Suprapubic skin (tissue), 4 donors: Measurements from ENCODE around the gene APEX1. TPM values are rescaled to one million over a fixed set of nuclear protein-coding genes. Genes with fewer than 3 reads are reported as not detected.

Experiments
- DNase-seq, 2 donors: peaks; one replicate each; pipeline ENCODE4 v3.0.0-alpha.2; 2019; ENCODE audit warnings: low spot score in 2 of 2
- H3K27ac ChIP-seq: fragments of 200-600 bp; sonication (generic); one replicate; pipeline ENCODE4 v1.5.1; 2019
- H3K27me3 ChIP-seq: fragments of 200-600 bp; sonication (generic); one replicate; pipeline ENCODE4 v1.5.1; 2019
- H3K36me3 ChIP-seq: fragments of 200-600 bp; sonication (generic); one replicate; pipeline ENCODE4 v1.5.1; 2019
- H3K4me1 ChIP-seq: fragments of 200-600 bp; sonication (generic); one replicate; pipeline ENCODE4 v1.5.1; 2019
- H3K4me3 ChIP-seq: fragments of 200-600 bp; sonication (generic); one replicate; pipeline ENCODE4 v1.5.1; 2019; ENCODE audit warnings: mild to moderate bottlenecking
- H3K9me3 ChIP-seq: fragments of 200-600 bp; sonication (generic); one replicate; pipeline ENCODE4 v1.5.1; 2019
- CTCF ChIP-seq, 2 donors: fragments of 200-600 bp in 1 of 2; fragments of 450-650 bp in 1 of 2; sonication (generic) in 1 of 2; IDR thresholded peaks; one replicate each; pipeline ENCODE4 v1.5.1; 2016 to 2019; ENCODE audit warnings: antibody characterized with exemption in 2 of 2, mild to moderate bottlenecking in 1 of 2, moderate library complexity in 1 of 2
- EP300 ChIP-seq: sonication (generic); formaldehyde crosslinking; IDR thresholded peaks from one replicate; pipeline ENCODE4 v1.6.1; 2017; ENCODE audit warnings: antibody characterized with exemption
- POLR2A ChIP-seq, 2 donors: fragments of 450-650 bp; IDR thresholded peaks; one replicate each; pipeline ENCODE4 v1.6.1; 2017; ENCODE audit warnings: antibody characterized with exemption in 2 of 2, mild to moderate bottlenecking in 2 of 2, moderate library complexity in 2 of 2
- POLR2AphosphoS5 ChIP-seq, 3 donors: sonication (generic); formaldehyde crosslinking; IDR thresholded peaks; one replicate each; pipeline ENCODE4 v1.6.1; 2017; ENCODE audit warnings: antibody characterized with exemption in 3 of 3
- WGBS: methylation state at CpG from one replicate; pipeline ENCODE4 v1.1.5; 2018; 5-methylcytosine and 5-hydroxymethylcytosine counted together
- total RNA-seq, 4 donors: library from RNA; depleted of rRNA; stranded (reverse); fragments of >200 nt; gene quantifications; one replicate each; pipeline ENCODE4 v1.1.0, GENCODE V29; 2016

The APEX1 gene
- total RNA-seq: 100 to 1,000 TPM; 119 to 133 (median 129) TPM

GRCh38 chr14:20454516-20455354, at the start of gene APEX1, which contains the start of gene OSGEP:
APEX1 (plus strand) TSS chr14:20455226; CDS start chr14:20455646, 420 bp downstream.
OSGEP (minus strand) TSS chr14:20454812; CDS start chr14:20454683, 129 bp downstream.
- Histone ChIP-seq H3K4me1 (peaks cover 27% of the 10 kb centered on the region), H3K4me3 (peak within 1 kb of the TSS; percentile 57), H3K9me3 (no peaks in the 10 kb centered on the region), H3K27me3 (no peaks in the 10 kb centered on the region), H3K36me3 (peaks cover 52% of the 10 kb centered on the region), H3K27ac (peak within 1 kb of the TSS; percentile 92)
- 0% methylated on average over 26 of the region's 56 CpGs for WGBS
- DNase-seq: peak; percentile 100
- TF ChIP-seq POLR2A (IDR thresholded peaks at IDR 0.05) (peak; percentile 20 to 69), EP300 (no peak), POLR2AphosphoS5 (IDR thresholded peaks at IDR 0.05) (peak; percentile 53 to 81 (median 61)), CTCF (IDR thresholded peaks at IDR 0.05) (no peak)

GRCh38 chr14:20409226-20409625, 45.8 kb upstream of the APEX1 start:
- TF ChIP-seq POLR2A (IDR thresholded peaks at IDR 0.05) (no peak), CTCF (IDR thresholded peaks at IDR 0.05) (no peak), EP300 (no peak), POLR2AphosphoS5 (IDR thresholded peaks at IDR 0.05) (no peak)
- no peak overlapping the region for H3K4me3 ChIP-seq
- peaks cover 41% of the 10 kb centered on the region for H3K36me3 ChIP-seq
- no peak for DNase-seq
- H3K27me3 ChIP-seq: no peaks in the 10 kb centered on the region
- WGBS: 89% methylated on average over 2 of the region's 2 CpGs
- no peak overlapping the region for H3K27ac ChIP-seq
- H3K9me3 ChIP-seq: no peaks in the 10 kb centered on the region
- H3K4me1 ChIP-seq: peaks cover 21% of the 10 kb centered on the region

GRCh38 chr14:20412411-20412810, 42.6 kb upstream of the APEX1 start:
- no peak for DNase-seq
- H3K4me1 ChIP-seq: peaks cover 22% of the 10 kb centered on the region

GRCh38 chr14:20412876-20413743, 41.9 kb upstream of the APEX1 start, which contains the start of gene TEP1:
TEP1 (minus strand) TSS chr14:20413501; CDS start chr14:20408439, 5,062 bp downstream.
- TF ChIP-seq EP300 (no peak), POLR2A (IDR thresholded peaks at IDR 0.05) (peak in 1 of 2 donors; percentile 52), POLR2AphosphoS5 (IDR thresholded peaks at IDR 0.05) (peak in 1 of 3 donors; percentile 61)
- under 1% methylated on average over 39 of the region's 43 CpGs for WGBS

More at GRCh38 chr14:20412411-20412810, 42.6 kb upstream of the APEX1 start:
- WGBS: 5% methylated on average over 7 of the region's 7 CpGs
- TF ChIP-seq EP300: no peak
- TF ChIP-seq POLR2AphosphoS5 (IDR thresholded peaks at IDR 0.05): no peak
- TF ChIP-seq POLR2A (IDR thresholded peaks at IDR 0.05): no peak
- TF ChIP-seq CTCF (IDR thresholded peaks at IDR 0.05): no peak
- Histone ChIP-seq H3K36me3 (peaks cover 11% of the 10 kb centered on the region), H3K27me3 (no peaks in the 10 kb centered on the region), H3K4me3 (peak overlapping the region; percentile 78), H3K27ac (peak overlapping the region; percentile 96), H3K9me3 (no peaks in the 10 kb centered on the region)

GRCh38 chr14:20413744-20414082, 41.3 kb upstream of the APEX1 start:
- Histone ChIP-seq H3K4me1 (peaks cover 22% of the 10 kb centered on the region), H3K27ac (peak overlapping the region; percentile 96)
- 2% methylated on average over 9 of the region's 9 CpGs for WGBS

More at GRCh38 chr14:20412876-20413743, 41.9 kb upstream of the APEX1 start, which contains the start of gene TEP1:
- H3K4me3 ChIP-seq: peak within 1 kb of the TSS; percentile 78
- H3K27me3 ChIP-seq: no peaks in the 10 kb centered on the region
- H3K4me1 ChIP-seq: peaks cover 22% of the 10 kb centered on the region
- no peaks in the 10 kb centered on the region for H3K9me3 ChIP-seq
- DNase-seq: peak; percentile 94 to 96
- peak within 1 kb of the TSS; percentile 96 for H3K27ac ChIP-seq
- peaks cover 4% of the 10 kb centered on the region for H3K36me3 ChIP-seq

More at GRCh38 chr14:20413744-20414082, 41.3 kb upstream of the APEX1 start:
- Histone ChIP-seq H3K9me3 (no peaks in the 10 kb centered on the region), H3K27me3 (no peaks in the 10 kb centered on the region), H3K4me3 (peak overlapping the region; percentile 78), H3K36me3 (no peaks in the 10 kb centered on the region)
- no peak for DNase-seq
- no peak for TF ChIP-seq CTCF (IDR thresholded peaks at IDR 0.05)
- TF ChIP-seq POLR2AphosphoS5 (IDR thresholded peaks at IDR 0.05): no peak
- TF ChIP-seq EP300: no peak
- no peak for TF ChIP-seq POLR2A (IDR thresholded peaks at IDR 0.05)
